HCT116 (cell line): Measurements from ENCODE around the gene PACRG.

Experiments used
- CBX3 ChIP-seq: IDR thresholded peaks from 2 replicates; pipeline ENCODE4 v1.6.1; 2012; ENCODE audit warnings: low read depth
- ELF1 ChIP-seq: IDR thresholded peaks from 2 replicates; pipeline ENCODE4 v1.6.1; 2012; ENCODE audit warnings: low read depth, borderline replicate concordance
- EZH2 ChIP-seq: fragments of 200-600 bp; sonication (generic); IDR thresholded peaks from 2 replicates; pipeline ENCODE4 v1.6.1; 2017; ENCODE audit warnings: antibody characterized with exemption, mixed run types
- JUND ChIP-seq: IDR thresholded peaks from 2 replicates; pipeline ENCODE4 v1.6.1; 2012
- POLR2A ChIP-seq: IDR thresholded peaks from 2 replicates; pipeline ENCODE4 v1.7.0; 2011; ENCODE audit warnings: borderline replicate concordance; ENCODE audit not compliant: insufficient read depth, insufficient read length; ENCODE audit errors: extremely low read depth
- POLR2AphosphoS5 ChIP-seq: IDR thresholded peaks from 2 replicates; pipeline ENCODE4 v1.6.1; 2011; ENCODE audit warnings: mild to moderate bottlenecking, low read depth, low read length, moderate library complexity
- YY1 ChIP-seq: IDR thresholded peaks from 2 replicates; pipeline ENCODE4 v1.6.1; 2011; ENCODE audit warnings: low read length, low read depth, moderate library complexity, mild to moderate bottlenecking; ENCODE audit not compliant: insufficient replicate concordance; ENCODE audit errors: extremely low read depth
- ZNF274 ChIP-seq: fragments of 200-500 bp; sonication (Bioruptor generic); IDR thresholded peaks from 2 replicates; pipeline ENCODE4 v1.6.1; 2014; ENCODE audit warnings: mild to moderate bottlenecking, low read depth, low read length, inconsistent platforms
- TF ChIP-seq, protein P1 (sequence below), 3 experiments: fragments of 200-600 bp in 1 of 3; sonication (generic) in 1 of 3; IDR thresholded peaks in 2 of 3; conservative IDR thresholded peaks in 1 of 3; 2 replicates each; pipeline ENCODE4 v1.5.1; 2012 to 2017; ENCODE audit warnings: low read depth in 2 of 3, low read length in 2 of 3, antibody characterized with exemption in 1 of 3, borderline replicate concordance in 1 of 3, control low read depth in 1 of 3, mild to moderate bottlenecking in 1 of 3, mixed read lengths in 1 of 3, mixed run types in 1 of 3, moderate library complexity in 1 of 3; ENCODE audit not compliant: insufficient read depth in 1 of 3
- TF ChIP-seq, protein P2 (sequence below): IDR thresholded peaks from 2 replicates; pipeline ENCODE4 v1.6.1; 2012; ENCODE audit warnings: low read depth
- TF ChIP-seq, protein P3 (sequence below): IDR thresholded peaks from 2 replicates; pipeline ENCODE4 v1.6.1; 2011; ENCODE audit warnings: mild to moderate bottlenecking, low read length, moderate library complexity; ENCODE audit not compliant: insufficient replicate concordance; ENCODE audit errors: extremely low read depth

DNA sequence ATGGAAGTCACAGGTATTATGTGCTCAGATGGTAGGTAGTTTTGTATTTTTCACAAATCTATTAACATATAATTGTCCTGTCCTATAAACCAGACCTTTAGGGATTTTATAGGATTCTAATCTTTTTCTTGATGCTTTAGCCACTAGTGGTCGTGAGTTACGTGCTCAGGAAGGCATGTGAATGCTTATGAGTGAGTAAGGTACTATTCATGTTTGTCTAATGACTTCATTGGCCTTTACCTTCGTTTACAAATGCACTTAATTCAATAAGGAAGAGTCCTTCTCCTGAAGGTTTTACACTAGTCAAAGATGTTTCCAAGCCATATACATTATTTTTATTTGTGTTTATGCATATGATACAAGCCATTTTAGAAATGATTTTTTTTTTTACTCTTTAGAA lies 23.0 kb downstream of the PACRG start:
- TF ChIP-seq, protein P1, sequence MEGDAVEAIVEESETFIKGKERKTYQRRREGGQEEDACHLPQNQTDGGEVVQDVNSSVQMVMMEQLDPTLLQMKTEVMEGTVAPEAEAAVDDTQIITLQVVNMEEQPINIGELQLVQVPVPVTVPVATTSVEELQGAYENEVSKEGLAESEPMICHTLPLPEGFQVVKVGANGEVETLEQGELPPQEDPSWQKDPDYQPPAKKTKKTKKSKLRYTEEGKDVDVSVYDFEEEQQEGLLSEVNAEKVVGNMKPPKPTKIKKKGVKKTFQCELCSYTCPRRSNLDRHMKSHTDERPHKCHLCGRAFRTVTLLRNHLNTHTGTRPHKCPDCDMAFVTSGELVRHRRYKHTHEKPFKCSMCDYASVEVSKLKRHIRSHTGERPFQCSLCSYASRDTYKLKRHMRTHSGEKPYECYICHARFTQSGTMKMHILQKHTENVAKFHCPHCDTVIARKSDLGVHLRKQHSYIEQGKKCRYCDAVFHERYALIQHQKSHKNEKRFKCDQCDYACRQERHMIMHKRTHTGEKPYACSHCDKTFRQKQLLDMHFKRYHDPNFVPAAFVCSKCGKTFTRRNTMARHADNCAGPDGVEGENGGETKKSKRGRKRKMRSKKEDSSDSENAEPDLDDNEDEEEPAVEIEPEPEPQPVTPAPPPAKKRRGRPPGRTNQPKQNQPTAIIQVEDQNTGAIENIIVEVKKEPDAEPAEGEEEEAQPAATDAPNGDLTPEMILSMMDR (IDR thresholded peaks at IDR 0.05 in 2 of 3, conservative IDR thresholded peaks at IDR 0.05 in 1 of 3; ENCODE audit: borderline replicate concordance in 1 of 3, insufficient read depth in 1 of 3, low read depth in 2 of 3, low read length in 2 of 3), result no peak
- TF ChIP-seq ELF1 (no peak), CBX3 (no peak), POLR2A (no peak), POLR2AphosphoS5 (no peak), EZH2 (no peak), ZNF274 (no peak), YY1 (no peak), JUND (no peak)
- TF ChIP-seq, protein P2, sequence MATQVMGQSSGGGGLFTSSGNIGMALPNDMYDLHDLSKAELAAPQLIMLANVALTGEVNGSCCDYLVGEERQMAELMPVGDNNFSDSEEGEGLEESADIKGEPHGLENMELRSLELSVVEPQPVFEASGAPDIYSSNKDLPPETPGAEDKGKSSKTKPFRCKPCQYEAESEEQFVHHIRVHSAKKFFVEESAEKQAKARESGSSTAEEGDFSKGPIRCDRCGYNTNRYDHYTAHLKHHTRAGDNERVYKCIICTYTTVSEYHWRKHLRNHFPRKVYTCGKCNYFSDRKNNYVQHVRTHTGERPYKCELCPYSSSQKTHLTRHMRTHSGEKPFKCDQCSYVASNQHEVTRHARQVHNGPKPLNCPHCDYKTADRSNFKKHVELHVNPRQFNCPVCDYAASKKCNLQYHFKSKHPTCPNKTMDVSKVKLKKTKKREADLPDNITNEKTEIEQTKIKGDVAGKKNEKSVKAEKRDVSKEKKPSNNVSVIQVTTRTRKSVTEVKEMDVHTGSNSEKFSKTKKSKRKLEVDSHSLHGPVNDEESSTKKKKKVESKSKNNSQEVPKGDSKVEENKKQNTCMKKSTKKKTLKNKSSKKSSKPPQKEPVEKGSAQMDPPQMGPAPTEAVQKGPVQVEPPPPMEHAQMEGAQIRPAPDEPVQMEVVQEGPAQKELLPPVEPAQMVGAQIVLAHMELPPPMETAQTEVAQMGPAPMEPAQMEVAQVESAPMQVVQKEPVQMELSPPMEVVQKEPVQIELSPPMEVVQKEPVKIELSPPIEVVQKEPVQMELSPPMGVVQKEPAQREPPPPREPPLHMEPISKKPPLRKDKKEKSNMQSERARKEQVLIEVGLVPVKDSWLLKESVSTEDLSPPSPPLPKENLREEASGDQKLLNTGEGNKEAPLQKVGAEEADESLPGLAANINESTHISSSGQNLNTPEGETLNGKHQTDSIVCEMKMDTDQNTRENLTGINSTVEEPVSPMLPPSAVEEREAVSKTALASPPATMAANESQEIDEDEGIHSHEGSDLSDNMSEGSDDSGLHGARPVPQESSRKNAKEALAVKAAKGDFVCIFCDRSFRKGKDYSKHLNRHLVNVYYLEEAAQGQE, result no peak
- TF ChIP-seq, protein P3, sequence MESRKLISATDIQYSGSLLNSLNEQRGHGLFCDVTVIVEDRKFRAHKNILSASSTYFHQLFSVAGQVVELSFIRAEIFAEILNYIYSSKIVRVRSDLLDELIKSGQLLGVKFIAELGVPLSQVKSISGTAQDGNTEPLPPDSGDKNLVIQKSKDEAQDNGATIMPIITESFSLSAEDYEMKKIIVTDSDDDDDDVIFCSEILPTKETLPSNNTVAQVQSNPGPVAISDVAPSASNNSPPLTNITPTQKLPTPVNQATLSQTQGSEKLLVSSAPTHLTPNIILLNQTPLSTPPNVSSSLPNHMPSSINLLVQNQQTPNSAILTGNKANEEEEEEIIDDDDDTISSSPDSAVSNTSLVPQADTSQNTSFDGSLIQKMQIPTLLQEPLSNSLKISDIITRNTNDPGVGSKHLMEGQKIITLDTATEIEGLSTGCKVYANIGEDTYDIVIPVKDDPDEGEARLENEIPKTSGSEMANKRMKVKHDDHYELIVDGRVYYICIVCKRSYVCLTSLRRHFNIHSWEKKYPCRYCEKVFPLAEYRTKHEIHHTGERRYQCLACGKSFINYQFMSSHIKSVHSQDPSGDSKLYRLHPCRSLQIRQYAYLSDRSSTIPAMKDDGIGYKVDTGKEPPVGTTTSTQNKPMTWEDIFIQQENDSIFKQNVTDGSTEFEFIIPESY, result no peak
